Stimulated activated naive CD4-positive, alpha-beta T cell (primary cell): Measurements from ENCODE around the gene TIGD7.
"Not testable (repeated sequence)": the region's sequence is repeated elsewhere in the genome, so short reads cannot be mapped to it uniquely, and the experiment has no call there.

Experiments used
- DNase-seq, 6 experiments: peaks; one replicate each; lab custom pipeline; 2025; lab: John Stamatoyannopoulos, UW

Gene TIGD7

DNA sequence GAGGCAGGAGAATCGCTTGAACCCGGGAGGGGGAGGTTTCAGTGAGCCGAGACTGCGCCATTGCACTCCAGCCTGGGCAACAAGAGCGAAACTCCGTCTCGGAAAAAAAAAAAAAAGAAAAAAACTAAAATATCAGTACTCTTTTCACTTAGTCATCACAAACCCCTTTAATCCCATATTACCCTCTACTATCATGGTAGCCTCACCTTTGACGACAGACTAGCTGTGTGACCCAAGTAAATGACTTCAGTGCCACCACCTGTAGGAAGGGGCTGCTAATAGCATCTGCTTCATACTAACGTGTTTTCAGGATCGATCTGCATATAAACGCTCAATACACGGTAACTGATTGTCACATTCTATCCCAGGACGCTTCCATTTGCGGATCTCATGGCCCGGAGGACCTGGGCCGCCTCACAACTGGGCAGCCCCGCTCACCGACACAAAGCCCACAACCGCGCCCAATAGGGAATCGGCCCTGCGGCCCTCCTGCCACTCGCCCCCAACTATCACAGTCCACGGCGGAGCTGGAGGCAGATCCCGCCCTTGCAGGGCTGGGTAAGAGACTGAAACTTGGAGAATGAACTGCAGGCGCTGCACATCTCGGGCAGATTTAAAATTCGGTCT is 23.0 kb downstream of the TIGD7 start:
- DNase-seq, result no peak

DNA sequence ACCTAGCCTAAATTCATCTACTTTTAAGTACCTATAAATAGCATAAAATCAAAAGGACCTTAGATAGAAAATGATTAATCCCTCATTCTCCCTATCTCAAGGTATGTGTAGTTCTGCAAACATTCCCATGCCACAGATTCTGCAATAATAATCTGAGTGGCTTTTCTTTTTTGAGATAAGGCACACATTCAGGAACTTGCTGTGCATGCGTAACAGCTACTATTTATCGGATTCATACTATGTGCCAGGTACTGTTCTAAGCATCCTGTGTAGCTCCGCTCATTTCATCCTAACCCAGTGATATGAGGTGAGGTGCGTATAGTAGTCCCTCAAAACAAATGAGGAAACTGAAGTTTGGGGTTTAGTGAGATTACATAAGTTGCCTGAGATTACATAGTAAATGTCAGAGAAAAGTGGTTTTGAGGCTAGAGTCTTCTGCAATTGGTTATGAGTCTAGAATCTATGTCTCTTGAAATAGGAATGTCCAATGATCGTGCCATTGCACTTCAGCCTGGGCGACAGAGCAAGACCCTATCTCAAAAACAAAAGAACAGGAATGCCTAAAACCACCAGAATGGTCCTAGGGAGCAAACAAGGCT is 23.9 kb downstream of the TIGD7 start:
- no peak for DNase-seq

DNA sequence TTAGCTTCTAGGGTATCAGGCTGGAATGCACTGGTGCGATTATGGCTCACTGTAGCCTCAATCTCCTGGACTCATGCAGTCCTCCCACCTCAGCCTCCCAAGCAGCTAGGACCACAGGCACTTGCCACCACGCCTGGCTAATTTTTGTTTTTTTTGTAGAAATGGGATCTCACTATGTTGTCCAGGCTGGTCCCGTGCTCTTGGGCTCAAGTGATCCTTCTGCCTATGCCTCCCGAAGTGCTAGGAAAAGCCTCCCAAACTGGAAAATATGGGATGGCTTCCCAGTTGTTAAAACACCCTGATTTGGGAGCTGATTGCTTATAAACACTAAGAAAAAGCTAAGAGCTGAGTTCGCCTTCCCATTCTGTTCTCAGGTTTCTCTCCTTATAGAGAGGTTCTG is 28.6 kb downstream of the TIGD7 start:
- DNase-seq, result no peak

DNA sequence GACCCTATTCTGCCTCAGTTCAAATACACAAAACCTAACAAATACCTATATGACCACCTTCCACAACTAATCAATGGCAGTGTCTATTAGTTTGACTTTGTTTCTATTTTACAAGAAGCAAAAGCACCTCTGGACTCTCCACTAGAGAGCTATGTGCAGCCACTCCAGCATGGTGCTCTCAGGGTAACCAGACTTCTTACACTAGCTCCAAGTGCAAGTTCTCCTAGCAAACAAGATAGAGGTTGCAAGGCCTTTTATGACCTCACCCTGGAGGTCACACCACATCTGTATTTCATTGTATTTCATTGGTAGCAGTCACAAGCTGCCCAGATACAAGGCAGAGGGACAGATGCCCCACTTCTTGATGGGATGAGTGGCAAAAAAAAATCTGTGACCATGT is 30.3 kb downstream of the TIGD7 start:
- no peak for DNase-seq

DNA sequence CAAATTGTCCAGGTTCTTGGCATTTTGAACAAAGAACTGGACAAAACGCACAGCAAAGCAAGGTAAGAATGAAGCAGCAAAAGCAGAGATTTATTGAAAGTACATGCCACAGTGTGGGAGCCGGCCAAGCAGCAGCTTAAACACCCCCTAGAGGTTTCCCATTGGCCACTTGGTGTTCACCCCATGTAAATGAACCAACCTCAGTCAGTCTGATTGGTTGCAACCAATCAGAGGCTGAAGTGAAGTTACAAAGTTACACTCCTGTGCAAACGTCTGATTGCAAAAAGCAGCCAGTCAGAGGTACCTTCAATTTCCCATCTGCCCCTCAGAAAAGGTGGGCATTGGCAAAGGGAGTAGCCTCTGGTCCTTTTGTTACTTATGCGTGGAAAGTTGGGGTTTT is 30.7 kb downstream of the TIGD7 start:
- no peak for DNase-seq

DNA sequence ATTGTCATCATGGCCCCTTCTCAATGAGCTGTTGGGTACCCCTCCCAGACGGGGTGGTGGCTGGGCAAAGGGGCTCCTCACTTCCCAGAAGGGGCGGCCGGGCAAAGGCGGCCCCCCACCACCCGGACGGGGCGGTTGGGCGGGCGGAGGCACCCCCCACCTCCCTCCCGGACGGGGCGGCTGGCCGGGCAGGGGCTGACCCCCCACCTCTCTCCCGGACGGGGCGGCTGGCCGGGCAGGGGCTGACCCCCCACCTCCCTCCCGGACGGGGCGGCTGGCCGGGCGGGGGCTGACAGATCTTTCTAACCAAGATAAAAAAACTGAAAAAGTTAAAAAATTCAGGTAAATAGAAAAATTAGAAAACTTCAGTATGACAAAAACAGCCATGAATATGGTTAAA is 33.9 kb downstream of the TIGD7 start:
- DNase-seq, result not testable (repeated sequence)

DNA sequence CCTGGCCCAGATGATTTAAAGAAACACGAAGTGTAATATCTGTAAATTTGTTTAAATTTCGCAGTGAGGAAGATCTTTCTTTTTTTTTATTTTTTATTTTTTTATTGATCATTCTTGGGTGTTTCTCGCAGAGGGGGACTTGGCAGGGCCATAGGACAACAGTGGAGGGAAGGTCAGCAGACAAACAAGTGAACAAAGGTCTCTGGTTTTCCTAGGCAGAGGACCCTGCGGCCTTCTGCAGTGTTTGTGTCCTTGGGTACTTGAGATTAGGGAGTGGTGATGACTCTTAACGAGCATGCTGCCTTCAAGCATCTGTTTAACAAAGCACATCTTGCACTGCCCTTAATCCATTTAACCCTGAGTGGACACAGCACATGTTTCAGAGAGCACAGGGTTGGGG is 34.5 kb downstream of the TIGD7 start:
- DNase-seq, result not testable (repeated sequence)

DNA sequence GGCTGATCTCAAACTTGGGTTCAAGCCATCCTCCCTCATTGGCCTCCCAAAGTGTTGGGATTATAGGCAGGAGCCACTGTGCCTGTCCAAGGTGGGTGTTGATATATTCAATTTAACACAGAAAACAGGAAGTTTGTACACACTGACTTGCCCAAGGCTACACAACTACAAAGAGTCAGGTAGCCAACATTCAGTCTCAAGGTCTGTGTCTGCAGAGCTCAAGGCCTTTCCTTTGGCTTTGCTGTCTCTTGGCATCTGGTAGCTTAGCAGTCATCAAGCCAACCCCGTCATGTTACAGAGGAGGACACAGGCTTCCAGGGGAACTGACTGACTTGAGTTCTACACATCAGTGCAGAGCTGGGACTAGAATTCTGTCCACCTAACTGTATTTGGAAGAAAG is 36.9 kb downstream of the TIGD7 start:
- DNase-seq, result no peak

DNA sequence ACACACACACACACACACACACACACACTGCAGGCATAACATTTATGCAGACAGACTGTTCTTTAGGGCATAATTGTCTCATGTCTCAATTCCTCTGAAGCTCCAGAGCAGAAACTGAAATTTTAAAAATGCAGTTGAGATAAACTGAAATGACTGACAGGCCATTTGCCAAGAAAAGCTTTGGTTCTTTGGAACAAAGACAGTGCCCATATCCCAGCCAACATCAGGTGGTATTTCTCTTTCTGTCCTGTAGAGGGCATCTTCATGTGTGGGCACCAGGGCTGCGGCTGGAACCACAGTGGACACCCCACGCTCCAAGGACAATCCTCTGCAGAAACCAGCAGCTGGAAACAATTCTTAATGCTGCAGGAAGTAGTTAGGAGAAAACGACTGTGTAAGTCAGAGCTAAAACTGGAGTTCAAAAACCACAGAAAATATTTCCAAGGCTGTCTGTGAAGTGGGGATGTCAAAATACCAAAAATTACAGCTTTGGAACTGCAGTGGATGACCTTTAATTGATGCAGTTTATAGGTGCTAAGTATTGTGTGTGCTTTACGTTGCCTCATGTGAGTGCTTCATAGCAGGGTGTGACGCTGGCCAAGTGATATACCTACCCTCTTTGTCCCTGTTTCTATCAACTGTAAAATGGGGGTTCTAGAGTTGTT is 38.2 kb downstream of the TIGD7 start:
- no peak for DNase-seq

DNA sequence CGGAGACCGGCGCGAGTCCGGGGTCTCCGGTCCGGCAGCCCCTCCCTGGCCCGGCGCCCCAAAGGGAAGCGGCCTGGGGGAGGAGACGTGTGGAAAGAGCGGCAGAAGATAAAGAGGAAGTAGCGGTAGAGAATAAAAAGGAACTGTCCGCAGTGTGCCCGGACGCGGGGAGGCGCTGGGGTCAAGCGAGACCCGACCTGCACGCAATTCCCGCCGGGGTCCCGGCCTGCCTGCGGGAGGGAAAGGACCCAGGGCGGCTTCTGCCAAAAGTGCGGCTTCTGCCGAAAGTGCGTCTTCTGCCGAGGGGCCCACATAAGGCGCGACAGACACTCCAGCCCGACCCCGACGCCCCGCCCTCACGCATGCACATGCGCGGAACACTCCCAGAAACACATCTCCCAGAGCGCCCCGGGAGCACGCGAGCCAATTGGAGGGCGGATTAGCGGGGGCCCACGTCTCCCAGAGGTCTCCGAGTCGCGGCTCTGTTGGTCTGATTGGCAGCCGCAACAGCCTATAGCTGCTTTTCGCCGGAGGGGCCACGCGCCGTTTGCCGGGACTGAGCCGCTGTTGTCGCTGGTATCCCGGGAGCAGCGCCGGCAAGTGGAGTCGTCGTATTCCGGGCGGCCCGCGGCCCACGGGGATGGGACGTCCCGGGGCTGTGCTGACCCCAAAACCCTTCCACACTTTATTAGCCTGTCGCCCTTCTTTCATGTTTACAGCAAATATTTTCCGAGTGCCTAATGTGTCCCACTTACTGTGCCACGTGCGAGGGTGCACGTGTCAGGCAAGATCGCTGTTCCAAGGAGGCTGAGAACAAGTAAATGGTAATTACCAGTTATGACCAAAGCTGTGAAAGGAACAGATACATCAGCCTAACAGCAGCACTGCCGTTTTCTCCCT is 40.8 kb downstream of the TIGD7 start:
- peak; percentile 87 to 95 (median 95) for DNase-seq

DNA sequence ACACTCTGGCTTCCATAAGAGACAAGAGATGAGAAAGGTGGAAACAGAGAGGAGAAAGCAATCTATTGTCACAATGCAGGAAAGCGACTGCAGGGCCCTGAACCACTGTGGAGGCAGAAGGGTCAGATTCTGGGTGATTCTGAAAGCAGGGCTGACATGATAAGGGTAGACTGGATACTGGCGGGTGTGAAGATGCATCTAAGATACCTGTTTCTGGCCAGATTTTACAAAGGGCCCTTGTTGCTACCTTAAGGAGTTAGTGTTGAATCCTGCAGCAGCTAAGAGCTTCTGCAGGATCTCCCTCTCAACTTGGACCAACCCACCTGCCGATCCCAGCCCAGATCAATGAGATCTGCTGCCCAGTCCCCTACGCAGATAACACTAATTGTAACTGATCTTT is 42.7 kb downstream of the TIGD7 start:
- no peak for DNase-seq

DNA sequence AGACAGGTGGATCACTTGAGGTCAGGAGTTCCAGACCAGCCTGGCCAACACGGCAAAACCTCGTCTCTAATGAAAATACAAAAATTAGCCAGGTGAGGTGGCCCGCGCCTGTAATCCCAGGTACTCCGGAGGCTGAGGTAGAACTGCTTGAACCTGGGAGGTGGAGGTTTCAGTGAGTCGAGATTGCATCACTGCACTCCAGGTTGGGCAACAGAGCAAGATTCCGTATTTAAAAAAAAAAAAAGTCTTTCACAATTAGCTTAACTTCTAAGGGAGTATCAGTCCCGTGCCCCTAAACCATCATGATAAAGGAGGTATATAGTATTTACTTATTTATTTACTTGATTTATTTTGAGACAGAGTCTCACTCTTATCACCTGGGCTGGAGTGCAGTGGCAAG is 45.4 kb downstream of the TIGD7 start:
- no peak for DNase-seq

DNA sequence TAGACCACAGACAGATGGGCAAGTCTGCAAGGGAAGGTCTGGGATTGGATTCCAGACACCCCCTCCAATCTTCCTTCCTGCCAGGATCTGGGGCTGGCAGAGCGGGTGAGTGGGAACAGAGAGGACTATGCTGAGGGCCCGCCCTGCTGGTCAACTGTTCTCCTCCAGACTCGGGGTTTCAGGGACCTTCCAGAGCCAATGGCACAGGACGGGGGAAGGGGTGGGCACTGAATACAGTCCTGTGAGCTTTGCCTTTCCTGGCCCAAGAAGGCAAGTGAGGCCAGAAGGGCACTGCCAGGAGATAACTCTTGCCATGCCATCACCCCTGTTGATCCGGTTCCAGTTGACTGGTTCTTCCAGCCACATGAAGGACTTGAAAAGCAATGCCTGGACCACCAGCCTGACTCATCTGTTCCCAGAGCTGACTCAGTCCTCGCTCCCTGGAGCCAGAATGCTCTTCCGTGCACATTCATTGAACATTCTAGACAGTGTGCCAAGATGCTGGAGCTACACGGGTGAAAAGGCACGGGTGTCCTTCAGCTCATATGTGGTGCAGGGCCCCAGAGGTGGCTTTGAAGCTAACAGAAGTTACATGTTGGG is 48.3 kb downstream of the TIGD7 start:
- no peak for DNase-seq

DNA sequence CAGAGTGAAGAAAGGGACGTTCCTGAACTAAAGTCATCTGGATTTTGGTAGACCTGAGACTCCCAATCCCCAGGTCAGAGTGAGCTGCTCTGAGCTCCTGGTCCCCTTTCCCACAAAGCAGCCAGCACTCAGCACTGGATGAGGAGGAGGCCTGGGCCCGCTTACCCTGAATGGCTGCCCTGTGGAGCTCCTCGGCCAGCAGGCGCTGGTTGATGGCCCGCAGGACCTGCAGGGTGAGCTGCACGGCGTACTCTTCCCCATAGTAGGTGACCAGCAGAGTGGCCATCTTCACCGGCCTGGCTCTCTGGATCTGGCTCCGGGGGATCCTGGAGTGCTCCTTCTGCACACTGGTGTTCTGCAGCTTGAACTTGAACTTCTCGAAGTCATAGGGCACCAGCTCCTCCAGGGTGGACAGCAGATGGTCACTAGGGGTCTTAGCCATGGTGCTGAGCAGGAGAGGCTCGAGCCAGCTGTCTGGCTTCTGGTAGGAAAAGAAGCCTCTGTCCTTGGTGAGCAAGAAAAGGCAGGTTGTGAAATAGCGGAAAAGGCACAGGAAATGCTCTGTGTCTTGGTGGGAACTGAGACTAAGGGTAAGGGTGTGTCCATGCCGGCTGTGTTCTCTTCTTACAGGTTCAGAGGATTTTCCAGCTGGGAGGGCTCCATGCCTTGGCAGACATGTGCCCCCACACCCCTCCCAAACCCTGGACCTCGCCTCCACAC is 48.9 kb downstream of the TIGD7 start, which contains the start of gene MEFV:
TSS of gene MEFV (minus strand) at position 488 of the 720 bp plus-strand sequence. CDS start at position 442, 46 bp downstream.
- no peak for DNase-seq

DNA sequence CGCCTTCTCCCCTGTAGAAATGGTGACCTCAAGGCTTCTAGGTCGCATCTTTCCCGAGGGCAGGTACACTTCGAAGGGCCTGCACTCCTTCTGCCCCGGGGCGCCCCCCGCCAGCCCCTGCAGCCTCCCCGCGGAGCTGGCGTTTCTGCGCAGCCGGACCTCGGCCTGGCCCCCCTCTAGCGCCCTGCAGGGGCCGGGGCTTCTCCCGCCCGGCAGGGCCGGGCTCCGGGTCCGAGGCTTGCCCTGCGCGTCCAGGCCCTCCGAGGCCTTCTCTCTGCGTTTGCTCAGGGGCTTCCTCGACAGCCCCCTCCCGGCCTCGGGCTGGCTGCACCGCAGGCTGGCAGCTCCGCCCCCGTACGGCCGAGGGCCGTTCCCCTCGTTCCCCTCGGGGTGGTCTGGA is 50.9 kb downstream of the TIGD7 start:
- DNase-seq, result no peak

DNA sequence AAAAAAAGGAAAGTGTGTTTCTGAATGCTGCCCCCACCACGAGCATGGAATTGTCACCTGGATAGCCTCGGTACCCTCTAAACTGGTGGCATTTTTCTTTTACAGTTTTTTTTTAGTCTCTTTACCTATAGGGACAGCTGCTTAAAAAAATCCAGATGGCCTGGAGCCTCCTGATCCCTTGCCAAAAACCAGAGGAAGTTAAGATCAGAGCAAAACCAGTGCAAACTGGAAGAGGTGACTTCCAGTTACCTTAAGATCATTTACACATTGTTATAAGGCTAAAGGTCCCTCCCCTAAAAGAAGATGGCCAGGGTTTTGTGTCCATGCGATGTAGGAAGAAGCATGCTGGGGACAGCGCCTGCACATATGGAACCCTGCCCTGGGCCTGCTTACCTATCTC is 52.3 kb downstream of the TIGD7 start:
- no peak for DNase-seq

DNA sequence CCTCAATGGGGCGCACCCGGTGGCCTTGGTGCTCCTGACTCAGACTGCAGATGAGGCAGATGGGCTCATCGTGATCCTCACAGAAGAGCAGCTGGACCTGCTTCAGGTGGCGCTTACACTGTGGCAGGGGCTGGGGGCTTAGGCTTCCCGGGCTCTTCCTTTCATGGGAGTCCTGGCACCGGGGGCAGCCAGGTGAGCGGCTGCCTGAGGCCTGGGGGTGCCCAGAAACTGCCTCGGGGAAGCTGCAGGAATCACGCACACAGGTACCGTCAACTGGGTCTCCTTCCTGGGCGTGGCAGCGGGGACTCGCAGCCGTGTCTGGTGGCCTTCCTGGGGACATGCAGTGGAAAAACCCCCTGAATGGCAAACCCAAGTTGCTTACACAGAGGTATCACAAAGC is 55.8 kb downstream of the TIGD7 start:
- DNase-seq, result no peak

DNA sequence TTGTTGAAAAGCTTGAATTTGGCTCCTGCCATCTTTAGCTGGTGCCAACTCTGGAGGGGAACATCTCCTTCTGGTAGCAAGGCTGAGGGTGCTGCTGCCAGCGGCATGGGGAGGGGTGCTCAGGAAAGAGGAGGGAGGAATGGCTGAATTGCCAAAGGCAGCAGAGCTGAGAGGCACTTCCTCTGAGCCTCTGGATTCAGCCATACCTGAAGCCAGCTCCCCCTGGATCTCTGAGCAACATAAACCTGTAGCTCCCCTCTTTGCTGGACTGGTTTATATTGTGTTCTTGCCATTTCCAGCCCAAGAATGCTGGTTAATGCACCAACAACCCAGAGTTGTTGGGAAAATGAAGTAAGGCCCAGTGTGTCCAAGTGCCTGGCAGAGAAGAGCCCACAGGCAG is 56.2 kb downstream of the TIGD7 start:
- DNase-seq, result no peak
